HG03060 (cell line): Measurements from ENCODE around the gene SMIM45.

Experiments
- ATAC-seq: cut with Tn5 transposase; IDR thresholded peaks from one replicate; pipeline ENCODE4 v1.9.1; 2021; ENCODE audit warnings: low read depth, moderate number of reproducible peaks; ENCODE audit not compliant: unreplicated experiment

SMIM45 gene

DNA sequence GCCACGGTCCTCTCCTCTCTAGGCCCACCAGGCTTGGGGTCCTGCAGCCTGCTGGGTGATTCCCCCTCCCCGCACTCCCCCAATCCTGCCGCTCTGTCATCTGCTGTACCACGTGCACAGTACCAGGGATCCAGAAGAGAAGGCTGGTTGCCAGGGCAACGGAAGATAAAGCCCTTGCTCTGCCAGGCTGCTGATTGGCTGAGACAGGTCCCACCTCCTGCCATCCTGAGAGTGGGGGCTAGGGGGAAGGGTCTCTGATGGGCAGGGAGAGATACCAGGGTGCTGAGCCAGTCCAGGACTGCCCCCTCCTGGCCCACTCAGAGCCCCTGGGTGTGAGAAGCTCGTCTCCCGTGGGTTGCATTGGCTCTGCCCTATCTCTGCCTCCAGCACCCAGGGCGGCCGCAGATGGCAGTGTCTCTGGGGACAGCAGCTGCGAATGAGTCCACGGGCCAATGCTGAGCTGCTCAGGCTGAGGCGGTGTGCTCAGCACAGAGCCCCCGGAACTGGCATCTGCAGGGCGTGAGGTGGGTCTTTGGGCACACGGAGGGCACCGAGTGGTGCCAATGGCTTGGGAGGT lies at the start of gene SMIM45:
TSS of gene SMIM45 (plus strand) at position 253 of the 577 bp plus-strand sequence.
- no peak for ATAC-seq

DNA sequence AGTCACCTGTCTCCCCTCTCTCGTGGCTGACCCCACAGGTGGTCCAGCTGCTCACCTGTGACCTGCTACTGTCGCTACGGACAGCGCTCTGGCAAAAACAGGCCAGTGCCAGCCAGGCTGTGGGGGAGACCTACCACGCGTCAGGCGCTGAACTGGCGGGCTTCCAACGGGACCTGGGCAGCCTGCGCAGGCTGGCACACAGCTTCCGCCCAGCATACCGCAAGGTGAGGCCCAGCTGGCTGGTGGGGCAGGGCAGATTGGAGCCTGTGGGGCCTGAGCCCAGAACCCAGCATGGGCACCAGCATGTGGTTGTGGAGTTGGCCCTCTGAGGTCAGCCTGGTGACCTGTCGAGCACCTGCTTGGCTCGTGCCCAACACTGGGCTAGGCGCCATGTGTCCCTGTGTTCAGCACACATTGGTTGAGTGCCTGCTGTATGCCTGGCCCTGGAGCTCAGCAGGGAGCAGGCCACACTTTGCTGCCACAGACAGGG lies 49.0 kb upstream of the SMIM45 start:
- ATAC-seq = no peak

DNA sequence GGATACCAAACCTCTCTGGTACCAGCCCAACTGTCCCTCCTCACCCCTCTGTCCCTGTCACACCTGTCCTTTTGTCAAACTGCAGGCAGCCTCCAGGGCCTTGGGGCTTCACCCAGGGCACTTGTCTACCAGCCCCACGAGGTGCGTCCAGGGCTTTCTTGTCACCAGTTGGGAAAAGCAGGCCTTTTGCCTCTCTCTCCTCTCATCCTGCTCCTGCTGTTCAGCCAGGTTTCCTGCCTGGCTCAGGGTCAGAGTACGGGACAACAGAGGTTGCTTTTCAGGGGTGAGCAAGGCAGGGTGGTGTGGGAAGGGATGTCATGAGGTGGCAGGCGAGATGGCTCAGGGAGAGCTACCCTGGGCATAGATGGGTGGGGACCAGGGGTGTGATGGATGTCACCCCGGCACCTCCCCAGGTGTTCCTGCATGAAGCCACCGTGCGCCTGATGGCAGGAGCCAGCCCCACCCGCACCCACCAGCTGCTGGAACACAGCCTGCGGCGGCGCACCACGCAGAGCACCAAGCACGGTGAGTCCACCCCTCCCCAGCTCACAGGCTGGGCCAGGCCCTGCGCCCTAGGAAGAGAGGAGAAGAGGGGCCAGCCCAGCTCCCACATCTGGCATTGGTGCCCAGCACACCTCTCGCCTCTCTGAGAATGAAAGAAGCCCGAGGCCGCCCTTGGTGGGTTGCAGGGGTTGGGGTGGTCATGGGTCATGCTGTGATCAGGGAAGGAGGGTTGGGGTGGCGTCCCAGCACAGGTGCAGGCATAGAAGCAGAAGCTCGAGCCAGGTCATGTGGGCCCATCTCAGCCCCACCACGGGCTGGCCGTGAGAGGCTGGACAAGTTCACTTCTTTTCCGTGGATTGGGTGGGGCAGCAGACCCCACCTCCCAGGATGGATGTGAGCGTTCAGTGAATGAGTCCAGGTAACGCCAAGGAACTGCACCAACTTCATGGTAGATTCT lies 47.2 kb upstream of the SMIM45 start:
- no peak for ATAC-seq

DNA sequence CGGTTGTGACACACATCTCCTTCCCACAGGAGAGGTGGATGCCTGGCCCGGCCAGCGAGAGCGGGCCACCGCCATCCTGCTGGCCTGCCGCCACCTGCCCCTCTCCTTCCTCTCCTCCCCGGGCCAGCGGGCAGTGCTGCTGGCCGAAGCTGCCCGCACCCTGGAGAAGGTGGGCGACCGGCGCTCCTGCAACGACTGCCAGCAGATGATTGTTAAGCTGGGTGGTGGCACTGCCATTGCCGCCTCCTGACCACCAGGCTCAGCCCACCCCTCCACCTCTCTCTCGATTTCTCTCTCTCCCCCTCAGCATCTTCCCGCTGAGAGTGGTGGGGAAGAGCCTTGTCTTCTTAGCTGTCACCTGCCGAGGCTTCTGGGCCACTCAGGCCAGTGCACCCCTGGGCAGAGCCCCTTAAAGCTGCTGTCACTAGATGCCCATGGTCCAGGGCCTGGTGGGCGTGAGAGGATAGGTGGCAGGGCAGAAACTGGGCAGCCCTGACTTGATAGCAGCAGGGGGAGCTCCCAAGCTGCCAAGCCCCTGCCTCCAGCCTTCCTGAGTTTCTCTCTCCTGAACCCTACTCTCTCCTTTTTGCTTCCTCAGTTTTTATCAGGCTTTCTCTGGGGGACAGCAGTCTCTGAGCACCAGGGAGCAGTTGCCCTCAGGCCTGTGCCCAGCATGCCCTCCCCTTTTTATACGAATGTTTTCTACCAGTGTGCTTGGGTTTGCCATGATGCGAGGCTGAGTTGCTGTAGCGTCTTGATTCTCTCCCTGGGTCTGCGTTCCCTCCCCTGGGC lies 46.3 kb upstream of the SMIM45 start:
- no peak for ATAC-seq

DNA sequence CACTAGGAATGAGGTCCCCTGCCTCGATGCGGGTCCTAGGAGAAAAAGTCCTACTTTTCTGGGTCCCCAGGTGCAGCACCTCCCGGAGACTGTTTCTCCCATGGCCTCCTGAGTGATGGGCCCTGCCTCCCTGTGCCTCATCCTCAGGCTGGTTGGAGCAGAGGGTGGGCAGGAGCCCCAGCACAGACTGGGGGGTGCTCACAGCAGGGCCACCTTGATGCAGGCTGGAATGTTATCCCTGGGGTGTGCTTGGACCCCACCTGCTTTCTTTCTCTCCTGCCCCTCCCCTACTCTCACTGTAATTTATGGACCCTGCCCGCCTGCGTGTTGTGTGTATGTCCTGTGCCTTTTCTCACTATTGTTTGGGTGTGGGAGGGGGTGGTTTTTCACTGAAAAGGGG lies 45.1 kb upstream of the SMIM45 start:
- ATAC-seq = no peak

DNA sequence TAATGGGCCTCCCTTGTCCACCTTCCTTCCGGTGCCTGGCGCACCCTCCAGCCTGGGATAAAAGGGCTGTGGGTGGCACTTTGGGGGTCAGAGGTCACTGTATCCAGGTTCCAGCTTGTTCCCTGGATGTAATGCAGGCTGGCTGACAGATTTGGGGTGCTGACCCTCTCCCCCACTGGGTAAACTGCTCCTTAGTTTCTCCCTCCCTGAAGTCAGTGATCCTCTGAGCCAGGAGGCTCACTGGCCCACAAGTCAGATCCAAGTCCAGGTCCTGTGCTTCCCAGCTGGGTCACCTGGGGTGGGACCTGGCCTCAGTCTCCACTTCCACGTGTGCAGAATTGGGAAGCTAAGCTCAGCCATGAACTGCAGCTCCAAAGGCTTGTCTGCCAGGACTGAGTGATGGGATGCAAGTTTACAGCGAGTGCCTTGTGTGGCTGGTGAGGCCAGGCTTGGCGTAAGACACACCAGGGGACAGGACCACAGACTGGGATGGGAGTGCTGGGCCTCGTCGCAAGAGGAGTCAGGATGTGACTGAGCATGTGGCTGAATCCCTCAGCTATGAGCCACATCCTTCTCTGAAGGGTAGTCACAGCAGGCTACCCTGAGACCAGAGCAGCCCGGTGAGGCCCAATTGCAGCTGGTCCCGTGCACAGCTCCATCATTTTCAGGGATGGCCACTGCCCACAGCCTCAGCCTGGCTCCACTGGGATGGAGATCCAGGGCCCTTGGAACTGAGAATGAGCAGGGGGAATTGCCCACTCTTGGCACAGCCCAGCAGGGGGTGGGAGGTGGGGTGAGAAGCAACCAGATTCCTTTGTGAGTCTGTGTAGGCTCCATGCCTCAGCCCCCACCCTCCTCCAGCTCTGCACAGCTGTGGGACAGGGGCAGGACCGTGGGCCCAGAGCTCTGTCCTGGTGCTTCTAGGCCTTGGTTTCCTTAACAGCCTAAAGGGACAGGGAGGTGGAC lies 44.2 kb upstream of the SMIM45 start:
- no peak for ATAC-seq

DNA sequence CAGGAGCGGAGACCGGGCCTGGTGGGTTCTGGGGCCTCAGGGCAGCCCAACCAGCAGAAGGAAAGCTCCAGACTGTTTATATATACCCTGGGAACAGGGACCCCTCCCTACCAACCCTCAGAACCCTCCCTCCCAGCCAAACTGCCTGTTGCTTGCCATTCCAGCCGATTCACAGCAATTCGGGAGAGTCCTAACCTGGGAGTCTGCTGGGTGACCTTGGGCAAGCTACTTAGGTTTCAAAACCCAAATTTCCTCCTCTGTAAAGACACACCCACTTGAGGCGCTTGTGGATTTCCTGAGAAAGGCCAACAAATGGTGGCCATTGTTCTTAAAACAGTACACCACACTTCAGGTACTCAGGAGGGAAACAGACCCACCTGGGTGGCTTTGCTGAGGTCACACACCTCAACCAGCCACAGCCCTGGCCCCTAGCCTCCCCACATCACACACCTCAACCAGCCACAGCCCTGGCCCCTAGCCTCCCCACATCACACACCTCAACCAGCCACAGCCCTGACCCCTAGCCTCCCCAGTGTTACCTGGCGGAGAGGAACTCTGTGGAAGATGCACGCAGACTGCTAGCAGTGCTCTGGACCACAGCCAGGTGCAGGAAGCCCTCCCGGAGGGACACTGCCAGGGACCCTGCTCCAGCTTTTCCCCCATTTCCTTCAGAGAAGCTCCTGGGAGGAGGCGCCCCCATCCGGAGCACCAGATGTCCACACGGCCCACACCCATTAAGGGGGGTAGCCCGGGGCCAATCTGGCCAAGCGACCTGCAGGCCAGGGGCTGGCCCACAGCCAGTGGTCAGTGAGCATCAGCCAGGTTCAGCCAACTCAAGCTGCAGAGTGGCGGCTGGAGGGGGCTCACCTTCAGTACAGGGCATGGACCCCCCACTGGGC lies 43.3 kb upstream of the SMIM45 start:
- ATAC-seq = no peak

DNA sequence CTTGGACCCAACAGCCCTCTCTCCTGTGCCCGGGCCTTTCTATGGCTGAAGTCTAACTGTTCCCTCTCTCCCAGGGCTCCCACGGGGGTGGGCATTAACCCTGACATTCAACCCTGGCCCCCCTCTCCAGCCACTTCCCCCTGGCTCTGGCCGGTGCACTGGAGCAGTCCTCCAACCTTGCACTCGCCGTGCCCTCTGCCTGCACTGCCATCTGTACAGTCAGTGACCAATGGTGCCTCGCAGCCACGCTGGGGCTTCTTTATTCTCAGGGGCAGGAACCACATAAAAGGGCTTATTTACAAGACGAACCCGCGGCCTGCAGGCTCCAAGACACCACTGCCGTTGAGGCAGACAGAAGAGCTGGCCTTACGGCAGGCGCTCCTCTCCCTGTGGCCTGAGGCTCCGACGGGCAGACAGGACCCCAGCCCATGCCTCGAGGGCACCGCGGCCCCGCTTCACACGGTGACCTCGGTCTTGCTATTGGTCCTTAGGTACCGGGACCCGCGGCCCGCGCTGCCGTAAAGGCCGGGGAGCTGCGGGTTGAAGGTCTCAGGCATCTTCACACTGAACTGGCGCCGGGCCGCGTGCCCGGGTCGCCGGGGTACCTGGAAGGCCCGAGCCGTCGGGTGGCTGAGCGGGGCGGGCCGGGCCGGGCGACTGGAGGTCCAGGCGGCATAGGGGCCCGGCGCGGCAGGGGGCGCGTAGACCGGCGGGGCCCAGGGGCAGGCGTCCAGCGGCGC lies 42.5 kb upstream of the SMIM45 start:
- no peak for ATAC-seq

DNA sequence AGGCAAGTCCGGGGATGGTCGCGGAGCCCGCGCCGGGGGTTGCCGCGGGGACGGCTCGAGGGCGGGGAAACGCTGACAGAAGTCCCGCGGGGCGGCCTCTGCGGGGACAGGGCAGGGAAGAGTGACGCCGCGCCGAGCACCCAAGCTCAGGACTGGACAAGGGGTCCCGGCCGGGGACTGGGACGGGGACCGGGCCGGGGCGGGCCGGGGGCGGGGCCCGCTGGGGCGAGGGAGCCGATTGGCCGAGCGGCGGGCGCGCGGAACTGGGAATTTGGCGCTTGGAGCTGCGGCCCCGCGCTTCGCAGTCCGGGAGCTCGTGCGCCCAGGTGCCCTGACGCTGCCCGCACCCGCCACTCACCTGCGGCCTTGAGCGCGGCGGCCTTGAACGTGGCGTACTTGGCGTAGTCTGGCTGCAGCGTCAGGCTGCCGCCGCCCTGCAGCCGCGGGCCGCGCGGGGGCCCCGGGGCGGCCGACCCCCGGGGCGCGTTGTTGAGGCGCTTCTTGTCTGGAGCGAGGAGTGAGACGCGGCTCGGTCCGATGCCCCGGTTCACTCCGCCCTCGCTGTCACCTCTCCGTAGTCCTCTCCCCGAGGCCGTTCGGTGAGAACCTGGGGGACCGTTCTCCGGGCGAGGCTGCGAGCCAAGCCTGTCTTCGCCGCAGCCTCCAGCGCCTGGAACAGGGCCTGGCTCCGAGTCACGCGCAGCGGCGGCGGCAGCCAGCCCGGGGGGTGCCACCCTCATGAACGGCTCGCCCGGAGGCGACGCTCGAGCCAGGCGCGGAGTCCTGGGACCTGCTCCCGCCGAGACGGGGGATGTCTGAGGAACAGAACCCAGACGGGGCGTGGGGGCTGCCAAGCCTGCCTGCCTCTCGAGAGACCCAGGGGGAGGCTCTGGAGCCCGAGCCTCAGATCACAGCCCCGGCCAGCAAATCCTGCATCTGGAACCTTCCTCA lies 41.6 kb upstream of the SMIM45 start:
- ATAC-seq = no peak

DNA sequence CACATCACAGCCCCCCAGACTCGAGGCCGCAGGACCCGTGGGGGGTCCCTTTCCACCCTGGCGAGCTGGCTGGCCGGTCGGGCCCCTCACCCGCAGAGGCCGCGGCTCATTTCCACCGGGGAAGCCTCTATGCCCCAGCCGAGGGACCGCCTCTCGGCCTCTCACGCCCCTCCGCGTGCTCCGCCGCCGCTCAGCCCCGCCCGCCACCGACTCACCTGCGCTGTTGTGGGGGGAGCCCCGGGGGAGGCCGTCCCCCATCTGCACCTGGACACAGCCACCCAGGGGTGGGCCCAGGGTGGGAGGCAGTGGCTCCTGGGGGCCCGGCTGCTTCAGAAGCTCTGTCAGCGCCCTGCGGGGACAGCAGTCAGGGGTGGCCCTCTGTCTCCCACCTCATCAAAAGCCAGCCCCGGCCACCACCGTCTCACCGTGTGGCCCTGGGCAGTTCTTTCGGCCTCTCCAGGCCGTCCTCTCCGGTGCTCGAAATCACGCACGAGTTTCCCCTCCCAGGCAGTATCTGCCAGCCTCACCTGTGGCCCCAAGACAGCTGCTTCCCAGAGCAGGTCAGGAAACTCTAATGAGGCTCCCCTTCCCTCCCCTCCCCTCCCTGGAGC lies 40.8 kb upstream of the SMIM45 start:
- ATAC-seq = no peak

DNA sequence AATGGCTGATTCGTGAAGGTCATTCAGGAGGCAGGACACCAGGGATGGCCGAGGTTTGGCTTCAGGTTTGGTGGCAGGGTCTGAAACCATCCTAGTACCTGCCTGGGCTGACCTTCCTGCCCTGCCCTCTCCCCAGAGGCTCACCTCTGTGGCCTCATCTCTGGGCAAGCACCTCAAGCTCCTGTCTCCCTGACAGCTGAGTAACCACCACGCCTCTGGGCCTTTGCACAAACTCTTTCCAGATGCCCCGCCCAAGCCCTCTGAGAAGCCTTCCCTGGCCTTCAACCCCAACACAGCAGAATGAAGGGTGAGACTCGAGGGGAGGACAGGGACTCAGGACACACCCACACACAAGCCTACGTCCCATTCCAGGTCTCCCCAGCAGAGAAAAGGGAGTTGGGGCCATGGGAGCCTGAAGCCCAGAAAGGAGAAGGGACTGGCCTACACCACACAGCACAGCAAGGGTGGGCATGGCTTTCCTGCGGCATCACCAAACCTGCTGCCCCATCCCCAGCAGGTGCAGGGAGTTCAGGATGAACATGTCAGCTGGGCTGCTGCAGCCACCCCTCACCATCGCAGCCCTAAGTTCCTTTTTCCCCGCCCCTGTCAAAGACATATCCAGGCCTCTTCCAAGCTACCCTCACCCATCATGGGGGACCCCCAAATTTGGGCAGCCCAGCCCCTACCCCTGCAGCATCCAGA lies 39.5 kb upstream of the SMIM45 start:
- no peak for ATAC-seq

DNA sequence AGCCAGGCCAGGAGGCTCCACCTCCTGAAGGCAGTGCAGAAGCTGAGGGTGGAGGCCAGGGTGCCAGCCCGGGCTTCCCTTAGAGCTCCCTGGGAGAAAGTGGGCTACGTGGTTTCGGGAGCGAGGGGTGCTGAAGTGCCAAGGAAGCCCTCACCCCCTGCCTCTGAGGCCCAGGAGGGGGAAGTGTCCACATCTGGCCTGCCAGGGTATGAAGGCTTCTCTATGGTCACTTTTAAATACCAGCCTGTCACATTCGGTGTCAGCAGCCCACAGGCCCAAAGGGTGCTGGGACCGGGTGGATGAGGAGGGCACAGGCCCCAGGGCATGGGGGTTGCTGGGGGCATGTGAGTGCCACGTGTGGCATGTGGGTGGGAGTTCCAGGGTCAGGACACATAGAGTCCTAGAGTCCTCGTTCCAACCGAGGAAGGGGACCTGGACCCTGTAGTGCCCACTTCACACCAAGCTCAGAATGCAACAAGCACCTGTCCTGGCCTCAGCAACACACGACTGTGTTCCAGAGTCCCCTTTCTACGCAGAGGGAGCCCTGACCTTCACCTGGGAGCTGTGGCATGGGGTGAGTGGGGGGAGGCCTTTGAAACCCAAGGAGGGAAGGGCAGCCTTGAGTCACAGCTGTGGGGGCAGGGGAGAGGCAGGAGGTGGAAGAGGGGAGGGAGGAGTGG lies 38.8 kb upstream of the SMIM45 start:
- ATAC-seq = no peak

DNA sequence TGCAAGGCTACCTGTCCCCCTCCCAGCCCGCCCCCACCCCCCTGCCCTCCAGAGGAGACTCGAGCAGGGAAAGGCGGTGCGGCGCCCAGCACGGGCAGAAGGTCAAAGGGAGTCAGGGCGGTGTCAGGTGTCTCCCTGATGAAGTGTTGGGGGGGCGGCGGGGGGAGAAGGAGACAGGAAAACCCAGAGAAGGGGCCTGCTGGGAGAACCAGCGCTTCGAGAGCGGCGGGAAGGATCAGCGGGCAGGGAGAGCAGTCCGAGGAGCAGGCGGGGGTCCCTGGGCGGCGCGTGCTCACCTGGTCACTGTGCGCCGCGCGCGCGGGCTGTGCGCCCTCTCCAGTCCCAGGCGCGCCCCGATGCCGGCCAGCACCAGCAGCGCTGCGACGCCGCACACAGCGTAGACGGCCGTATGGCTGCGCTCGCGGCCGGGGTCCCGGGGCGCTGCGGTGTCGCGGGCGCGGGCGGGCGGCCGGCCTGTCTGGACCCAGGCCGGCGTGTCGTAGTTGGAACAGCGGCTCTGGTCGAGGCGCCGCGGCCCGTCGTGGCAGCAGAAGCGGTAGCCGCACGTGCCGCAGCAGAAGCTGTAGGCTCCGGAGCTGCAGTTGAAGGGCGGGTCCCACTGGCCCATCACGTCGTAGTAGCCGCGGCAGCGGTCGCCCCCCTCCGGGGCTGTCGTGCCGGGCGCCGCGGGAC lies 38.0 kb upstream of the SMIM45 start:
- ATAC-seq = no peak

DNA sequence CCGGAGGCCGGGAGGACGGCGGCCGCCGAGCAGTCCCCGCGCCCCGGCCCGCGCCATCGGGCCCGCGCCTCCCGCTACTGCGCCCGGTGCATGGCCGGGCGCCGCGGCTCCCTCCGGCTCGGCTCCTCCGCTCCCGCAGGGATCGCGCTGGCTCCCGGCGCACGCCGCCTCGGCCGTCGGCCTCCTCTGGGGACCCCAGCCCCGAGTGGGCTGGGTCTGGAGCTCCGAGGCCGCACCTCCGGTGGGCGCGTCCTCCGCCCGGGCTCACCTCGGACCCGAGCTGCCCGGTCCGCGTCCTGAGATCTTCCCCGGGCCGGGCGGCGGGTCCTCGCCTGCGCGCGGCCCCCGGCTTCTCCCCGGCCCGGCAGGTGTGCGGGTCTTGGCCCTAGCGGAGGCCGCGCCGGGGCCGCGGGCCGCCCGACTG lies 37.3 kb upstream of the SMIM45 start:
- ATAC-seq = no peak
